Colonic mucosa (tissue), 4 donors: ENCODE measurements around the gene SMARCA4. TPM values are rescaled to one million over a fixed set of nuclear protein-coding genes. Genes with fewer than 3 reads are reported as not detected.

Experiments
- DNase-seq: peaks from one replicate; pipeline ENCODE4 v3.0.0-alpha.2; 2020
- H3K27ac ChIP-seq: fragments of 200-600 bp; one replicate; pipeline ENCODE4 v1.8.0; 2021
- H3K27me3 ChIP-seq: fragments of 200-600 bp; one replicate; pipeline ENCODE4 v1.8.0; 2021
- H3K36me3 ChIP-seq: fragments of 200-600 bp; one replicate; pipeline ENCODE4 v1.8.0; 2021
- H3K4me1 ChIP-seq: fragments of 200-600 bp; one replicate; pipeline ENCODE4 v1.8.0; 2021; ENCODE audit warnings: mild to moderate bottlenecking
- H3K4me3 ChIP-seq: fragments of 200-600 bp; one replicate; pipeline ENCODE4 v1.8.0; 2021
- H3K9ac ChIP-seq, 2 donors: one replicate each; pipeline ENCODE4 v1.7.0; 2013; ENCODE audit warnings: control low read depth in 2 of 2, low read depth in 2 of 2, low read length in 2 of 2
- H3K9me3 ChIP-seq: fragments of 200-600 bp; one replicate; pipeline ENCODE4 v1.8.0; 2021
- CTCF ChIP-seq: fragments of 200-600 bp; IDR thresholded peaks from one replicate; pipeline ENCODE4 v1.8.0; 2022; ENCODE audit warnings: antibody characterized with exemption, mild to moderate bottlenecking
- intact Hi-C: fragments of 100-400 bp; cut with DNase I; formaldehyde crosslinking; loops from one replicate; pipeline ENCODE4 v1.14.1; 2022
- total RNA-seq, 2 donors: library from RNA; stranded (reverse); fragmentation: NEBNext Ultra II Directional in 1 of 2; extraction: Animal tissue kit (Norgen Biotek cat#: 25700) in 1 of 2; gene quantifications; one replicate each; pipeline ENCODE4 v1.2.1, GENCODE V29; 2021
- donor health status: healthy.
- donor health status: DM: no; HTN: no; CAD: no.
- donor health status: DM: no; HTN: no; CAD: no.

Gene SMARCA4
- total RNA-seq, 2 donors from 2014 or later = 73.8 to 141 TPM

GRCh38 chr19:11090264-11090996 is 129.6 kb downstream of the SMARCA4 start:
- H3K4me1 ChIP-seq = peaks cover 12% of the 10 kb centered on the region
- H3K9ac ChIP-seq = peak overlapping the region; percentile 98 to 100
- H3K27me3 ChIP-seq = no peaks in the 10 kb centered on the region
- intact Hi-C loops = no loop called here
- H3K27ac ChIP-seq = peak overlapping the region; percentile 93
- H3K4me3 ChIP-seq = peak overlapping the region; percentile 70
- no peaks in the 10 kb centered on the region for H3K9me3 ChIP-seq
- TF ChIP-seq CTCF = no peak
- DNase-seq = peak; percentile 99
- no peaks in the 10 kb centered on the region for H3K36me3 ChIP-seq

DNA sequence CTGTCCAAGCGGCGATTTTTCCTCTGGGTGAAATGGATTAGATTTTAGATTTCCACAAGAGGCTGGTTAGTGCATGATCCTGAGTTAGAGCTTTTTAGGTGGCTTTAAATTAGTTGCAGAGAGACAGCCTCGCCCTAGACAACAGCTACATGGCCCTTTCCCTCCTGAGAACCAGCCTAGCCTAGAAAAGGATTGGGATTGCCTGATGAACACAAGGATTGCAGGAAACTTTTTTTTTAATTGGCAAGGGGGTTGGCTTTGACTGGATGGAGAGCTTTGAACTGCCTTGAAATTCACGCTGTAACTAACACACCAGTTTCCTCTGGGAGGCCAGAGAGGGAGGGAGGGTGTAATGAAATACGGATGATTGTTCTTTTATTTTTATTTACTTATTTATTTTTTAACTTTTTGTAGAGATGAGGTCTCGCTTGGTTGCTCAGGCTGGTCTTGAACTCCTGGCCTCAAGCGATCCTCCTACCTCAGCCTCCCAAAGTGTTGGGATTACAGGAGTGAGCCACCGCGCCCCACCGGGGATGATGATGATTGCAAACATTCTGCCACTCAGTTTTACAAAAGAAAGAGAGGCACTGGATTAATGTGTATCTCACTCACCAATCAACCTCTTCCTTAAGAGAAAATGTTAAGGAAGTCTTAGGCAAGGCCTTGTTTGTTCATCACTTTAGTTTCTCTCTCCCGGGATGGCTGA is 130.3 kb downstream of the SMARCA4 start:
- H3K27ac ChIP-seq = peak overlapping the region; percentile 93
- H3K4me3 ChIP-seq = peak overlapping the region; percentile 70
- no peak for DNase-seq
- intact Hi-C loops = no loop called here
- H3K9ac ChIP-seq = peak overlapping the region; percentile 98 to 100
- H3K36me3 ChIP-seq = no peaks in the 10 kb centered on the region
- no peaks in the 10 kb centered on the region for H3K27me3 ChIP-seq
- peaks cover 15% of the 10 kb centered on the region for H3K4me1 ChIP-seq
- TF ChIP-seq CTCF = no peak
- no peaks in the 10 kb centered on the region for H3K9me3 ChIP-seq

GRCh38 chr19:11091703-11092153 is 130.9 kb downstream of the SMARCA4 start:
- peak; percentile 79 for DNase-seq
- intact Hi-C loops = no loop called here
- H3K4me3 ChIP-seq = peak overlapping the region; percentile 70
- H3K4me1 ChIP-seq = peaks cover 15% of the 10 kb centered on the region
- no peaks in the 10 kb centered on the region for H3K27me3 ChIP-seq
- TF ChIP-seq CTCF = no peak
- H3K9ac ChIP-seq = peak overlapping the region in 1 of 2 donors; percentile 100
- peak overlapping the region; percentile 93 for H3K27ac ChIP-seq
- no peaks in the 10 kb centered on the region for H3K9me3 ChIP-seq
- no peaks in the 10 kb centered on the region for H3K36me3 ChIP-seq

DNA sequence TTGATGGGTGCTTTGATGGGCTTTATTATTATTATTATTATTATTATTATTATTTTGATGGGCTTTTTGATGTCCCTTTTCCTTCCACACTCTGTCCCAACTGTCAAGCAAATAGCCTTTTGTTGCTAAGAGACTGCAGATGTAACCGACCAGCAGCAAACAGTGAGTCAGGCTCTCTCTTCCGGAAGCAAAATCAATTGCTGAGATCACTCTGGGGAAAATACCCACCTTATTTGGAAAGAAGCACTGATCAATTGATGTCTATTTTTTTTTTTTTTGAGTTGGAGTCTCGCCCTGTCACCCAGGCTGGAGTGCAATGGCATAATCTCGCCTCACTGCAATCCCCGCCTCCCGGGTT is 131.3 kb downstream of the SMARCA4 start:
- H3K36me3 ChIP-seq = no peaks in the 10 kb centered on the region
- peak overlapping the region; percentile 70 for H3K4me3 ChIP-seq
- intact Hi-C loops = no loop called here
- DNase-seq = no peak
- H3K4me1 ChIP-seq = peaks cover 15% of the 10 kb centered on the region
- no peaks in the 10 kb centered on the region for H3K9me3 ChIP-seq
- no peaks in the 10 kb centered on the region for H3K27me3 ChIP-seq
- no peak for TF ChIP-seq CTCF
- H3K9ac ChIP-seq = peak overlapping the region in 1 of 2 donors; percentile 63
- peak overlapping the region; percentile 93 for H3K27ac ChIP-seq

DNA sequence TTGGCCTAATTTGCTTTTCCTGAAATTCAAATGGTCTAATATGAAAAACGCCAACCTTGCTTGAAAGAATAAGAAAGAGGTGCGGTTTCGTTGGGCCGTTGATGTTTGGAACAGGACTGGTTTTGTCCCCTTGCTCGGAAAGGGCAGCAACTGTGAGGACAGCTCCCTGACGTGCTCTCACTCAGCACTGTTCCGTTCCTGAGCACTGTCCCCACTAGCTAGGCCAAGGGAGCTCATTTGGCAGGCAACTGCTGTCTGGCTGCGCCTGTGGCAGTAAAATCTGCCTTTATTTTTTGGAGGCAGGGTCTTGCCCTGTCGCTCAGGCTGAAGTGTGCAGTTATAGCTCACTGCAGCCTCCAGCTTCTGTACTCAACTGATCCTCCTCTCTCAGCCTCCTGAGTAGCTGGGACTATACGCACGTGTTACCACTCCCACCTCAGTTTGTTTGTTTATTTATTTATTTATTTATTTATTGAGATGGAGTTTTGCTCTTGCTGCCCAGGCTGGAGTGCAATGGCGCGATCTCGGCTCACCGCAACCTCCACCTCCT is 132.9 kb downstream of the SMARCA4 start:
- no peaks in the 10 kb centered on the region for H3K9me3 ChIP-seq
- no peaks in the 10 kb centered on the region for H3K27me3 ChIP-seq
- H3K4me3 ChIP-seq = no peak overlapping the region
- intact Hi-C loops = no loop called here
- H3K9ac ChIP-seq = peak overlapping the region in 1 of 2 donors; percentile 38
- H3K4me1 ChIP-seq = peaks cover 15% of the 10 kb centered on the region
- H3K27ac ChIP-seq = peak overlapping the region; percentile 93
- H3K36me3 ChIP-seq = peaks cover 7% of the 10 kb centered on the region
- DNase-seq = no peak
- TF ChIP-seq CTCF = no peak
